Measurements from ENCODE around the gene HMOX2.

DNA sequence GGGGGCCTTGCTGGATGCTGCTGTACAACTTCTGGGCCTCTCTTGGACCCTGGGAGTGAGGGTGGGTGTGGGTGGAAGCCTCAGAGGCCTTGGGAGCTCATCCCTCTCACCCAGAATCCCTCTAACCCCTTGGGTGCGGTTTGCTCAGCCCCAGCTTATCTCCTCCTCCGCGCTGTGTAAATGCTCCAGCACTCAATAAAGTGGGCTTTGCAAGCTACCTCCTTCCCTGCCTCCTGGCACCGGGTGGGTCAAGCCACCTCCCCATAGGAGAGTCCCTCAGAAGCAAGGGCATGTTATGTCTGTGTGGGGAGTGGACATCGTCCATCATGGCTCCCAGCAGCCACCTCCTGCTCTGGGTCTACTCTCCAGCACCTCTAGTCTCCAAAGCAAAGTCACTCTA, 33.9 kb downstream of the HMOX2 start:
- TF ChIP-seq ELF4 (CRISPR knock-in tag; IDR thresholded peaks at IDR 0.05; ENCODE audit: low read depth) (no peak), NFYB (CRISPR knock-in tag; conservative IDR thresholded peaks at IDR 0.05; ENCODE audit: low read depth) (no peak), KAT7 (CRISPR knock-in tag; IDR thresholded peaks at IDR 0.05; ENCODE audit: borderline replicate concordance) (no peak), CREM (CRISPR knock-in tag; IDR thresholded peaks at IDR 0.05) (no peak), GTF2I (CRISPR knock-in tag; conservative IDR thresholded peaks at IDR 0.05) (no peak), MYBL2 (CRISPR knock-in tag; IDR thresholded peaks at IDR 0.05) (no peak), ZNF121 (CRISPR knock-in tag; IDR thresholded peaks at IDR 0.05) (no peak), TCF7 (CRISPR knock-in tag; IDR thresholded peaks at IDR 0.05; ENCODE audit: low read depth) (no peak), ESRRA (CRISPR knock-in tag; IDR thresholded peaks at IDR 0.05; ENCODE audit: borderline replicate concordance) (no peak)
- TF ChIP-seq, protein P1, sequence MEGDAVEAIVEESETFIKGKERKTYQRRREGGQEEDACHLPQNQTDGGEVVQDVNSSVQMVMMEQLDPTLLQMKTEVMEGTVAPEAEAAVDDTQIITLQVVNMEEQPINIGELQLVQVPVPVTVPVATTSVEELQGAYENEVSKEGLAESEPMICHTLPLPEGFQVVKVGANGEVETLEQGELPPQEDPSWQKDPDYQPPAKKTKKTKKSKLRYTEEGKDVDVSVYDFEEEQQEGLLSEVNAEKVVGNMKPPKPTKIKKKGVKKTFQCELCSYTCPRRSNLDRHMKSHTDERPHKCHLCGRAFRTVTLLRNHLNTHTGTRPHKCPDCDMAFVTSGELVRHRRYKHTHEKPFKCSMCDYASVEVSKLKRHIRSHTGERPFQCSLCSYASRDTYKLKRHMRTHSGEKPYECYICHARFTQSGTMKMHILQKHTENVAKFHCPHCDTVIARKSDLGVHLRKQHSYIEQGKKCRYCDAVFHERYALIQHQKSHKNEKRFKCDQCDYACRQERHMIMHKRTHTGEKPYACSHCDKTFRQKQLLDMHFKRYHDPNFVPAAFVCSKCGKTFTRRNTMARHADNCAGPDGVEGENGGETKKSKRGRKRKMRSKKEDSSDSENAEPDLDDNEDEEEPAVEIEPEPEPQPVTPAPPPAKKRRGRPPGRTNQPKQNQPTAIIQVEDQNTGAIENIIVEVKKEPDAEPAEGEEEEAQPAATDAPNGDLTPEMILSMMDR (IDR thresholded peaks at IDR 0.05) = no peak
- TF ChIP-seq, protein P2, sequence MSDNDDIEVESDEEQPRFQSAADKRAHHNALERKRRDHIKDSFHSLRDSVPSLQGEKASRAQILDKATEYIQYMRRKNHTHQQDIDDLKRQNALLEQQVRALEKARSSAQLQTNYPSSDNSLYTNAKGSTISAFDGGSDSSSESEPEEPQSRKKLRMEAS (CRISPR knock-in tag; IDR thresholded peaks at IDR 0.05) = no peak
- TF ChIP-seq, protein P3, sequence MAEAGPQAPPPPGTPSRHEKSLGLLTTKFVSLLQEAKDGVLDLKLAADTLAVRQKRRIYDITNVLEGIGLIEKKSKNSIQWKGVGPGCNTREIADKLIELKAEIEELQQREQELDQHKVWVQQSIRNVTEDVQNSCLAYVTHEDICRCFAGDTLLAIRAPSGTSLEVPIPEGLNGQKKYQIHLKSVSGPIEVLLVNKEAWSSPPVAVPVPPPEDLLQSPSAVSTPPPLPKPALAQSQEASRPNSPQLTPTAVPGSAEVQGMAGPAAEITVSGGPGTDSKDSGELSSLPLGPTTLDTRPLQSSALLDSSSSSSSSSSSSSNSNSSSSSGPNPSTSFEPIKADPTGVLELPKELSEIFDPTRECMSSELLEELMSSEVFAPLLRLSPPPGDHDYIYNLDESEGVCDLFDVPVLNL (CRISPR knock-in tag; IDR thresholded peaks at IDR 0.05; ENCODE audit: borderline replicate concordance, low read depth) = no peak
- TF ChIP-seq, protein P4, sequence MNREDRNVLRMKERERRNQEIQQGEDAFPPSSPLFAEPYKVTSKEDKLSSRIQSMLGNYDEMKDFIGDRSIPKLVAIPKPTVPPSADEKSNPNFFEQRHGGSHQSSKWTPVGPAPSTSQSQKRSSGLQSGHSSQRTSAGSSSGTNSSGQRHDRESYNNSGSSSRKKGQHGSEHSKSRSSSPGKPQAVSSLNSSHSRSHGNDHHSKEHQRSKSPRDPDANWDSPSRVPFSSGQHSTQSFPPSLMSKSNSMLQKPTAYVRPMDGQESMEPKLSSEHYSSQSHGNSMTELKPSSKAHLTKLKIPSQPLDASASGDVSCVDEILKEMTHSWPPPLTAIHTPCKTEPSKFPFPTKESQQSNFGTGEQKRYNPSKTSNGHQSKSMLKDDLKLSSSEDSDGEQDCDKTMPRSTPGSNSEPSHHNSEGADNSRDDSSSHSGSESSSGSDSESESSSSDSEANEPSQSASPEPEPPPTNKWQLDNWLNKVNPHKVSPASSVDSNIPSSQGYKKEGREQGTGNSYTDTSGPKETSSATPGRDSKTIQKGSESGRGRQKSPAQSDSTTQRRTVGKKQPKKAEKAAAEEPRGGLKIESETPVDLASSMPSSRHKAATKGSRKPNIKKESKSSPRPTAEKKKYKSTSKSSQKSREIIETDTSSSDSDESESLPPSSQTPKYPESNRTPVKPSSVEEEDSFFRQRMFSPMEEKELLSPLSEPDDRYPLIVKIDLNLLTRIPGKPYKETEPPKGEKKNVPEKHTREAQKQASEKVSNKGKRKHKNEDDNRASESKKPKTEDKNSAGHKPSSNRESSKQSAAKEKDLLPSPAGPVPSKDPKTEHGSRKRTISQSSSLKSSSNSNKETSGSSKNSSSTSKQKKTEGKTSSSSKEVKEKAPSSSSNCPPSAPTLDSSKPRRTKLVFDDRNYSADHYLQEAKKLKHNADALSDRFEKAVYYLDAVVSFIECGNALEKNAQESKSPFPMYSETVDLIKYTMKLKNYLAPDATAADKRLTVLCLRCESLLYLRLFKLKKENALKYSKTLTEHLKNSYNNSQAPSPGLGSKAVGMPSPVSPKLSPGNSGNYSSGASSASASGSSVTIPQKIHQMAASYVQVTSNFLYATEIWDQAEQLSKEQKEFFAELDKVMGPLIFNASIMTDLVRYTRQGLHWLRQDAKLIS (CRISPR knock-in tag; IDR thresholded peaks at IDR 0.05; ENCODE audit: borderline replicate concordance) = no peak

All from WTC11 (cell line).